Measurements from ENCODE around the gene CHMP1A. TPM values are rescaled to one million over a fixed set of nuclear protein-coding genes. Genes with fewer than 3 reads are reported as not detected.
"Not testable (repeated sequence)": the region's sequence is repeated elsewhere in the genome, so short reads cannot be mapped to it uniquely, and the experiment has no call there.

Gene CHMP1A
- total and polyA plus RNA-seq, 9 donors = 13.2 to 76.8 (median 49.2) TPM

DNA sequence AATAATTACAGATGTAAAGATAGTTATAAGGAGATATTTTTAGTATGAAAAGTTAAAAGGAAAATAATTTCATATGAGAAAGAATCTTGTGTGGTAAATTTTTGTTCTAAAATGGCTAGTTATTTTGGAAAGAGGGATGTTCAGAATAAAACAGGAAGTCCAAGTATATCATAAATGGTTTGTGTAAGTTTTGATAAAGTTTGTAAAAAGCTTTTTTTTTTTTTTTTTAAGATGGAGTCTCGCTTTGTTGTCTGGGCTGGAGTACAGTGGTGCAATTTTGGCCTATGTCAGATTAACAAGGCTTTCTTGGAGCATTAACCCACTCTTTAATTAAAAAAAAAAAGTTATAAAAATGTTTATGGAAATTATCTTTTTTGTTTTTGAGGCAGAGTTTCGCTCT lies 20.8 kb upstream of the CHMP1A start:
- Histone ChIP-seq H3K4me1 (ENCODE audit: insufficient read depth) (no peaks in the 10 kb centered on the region), H3K27me3 (no peaks in the 10 kb centered on the region), H3K27ac (no peak overlapping the region), H3K9me3 (no peaks in the 10 kb centered on the region), H3K36me3 (no peaks in the 10 kb centered on the region), H3K4me3 (no peak overlapping the region)
- TF ChIP-seq EP300 (IDR thresholded peaks at IDR 0.05) = no peak
- TF ChIP-seq, protein P1, sequence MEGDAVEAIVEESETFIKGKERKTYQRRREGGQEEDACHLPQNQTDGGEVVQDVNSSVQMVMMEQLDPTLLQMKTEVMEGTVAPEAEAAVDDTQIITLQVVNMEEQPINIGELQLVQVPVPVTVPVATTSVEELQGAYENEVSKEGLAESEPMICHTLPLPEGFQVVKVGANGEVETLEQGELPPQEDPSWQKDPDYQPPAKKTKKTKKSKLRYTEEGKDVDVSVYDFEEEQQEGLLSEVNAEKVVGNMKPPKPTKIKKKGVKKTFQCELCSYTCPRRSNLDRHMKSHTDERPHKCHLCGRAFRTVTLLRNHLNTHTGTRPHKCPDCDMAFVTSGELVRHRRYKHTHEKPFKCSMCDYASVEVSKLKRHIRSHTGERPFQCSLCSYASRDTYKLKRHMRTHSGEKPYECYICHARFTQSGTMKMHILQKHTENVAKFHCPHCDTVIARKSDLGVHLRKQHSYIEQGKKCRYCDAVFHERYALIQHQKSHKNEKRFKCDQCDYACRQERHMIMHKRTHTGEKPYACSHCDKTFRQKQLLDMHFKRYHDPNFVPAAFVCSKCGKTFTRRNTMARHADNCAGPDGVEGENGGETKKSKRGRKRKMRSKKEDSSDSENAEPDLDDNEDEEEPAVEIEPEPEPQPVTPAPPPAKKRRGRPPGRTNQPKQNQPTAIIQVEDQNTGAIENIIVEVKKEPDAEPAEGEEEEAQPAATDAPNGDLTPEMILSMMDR (IDR thresholded peaks at IDR 0.05) = no peak
- TF ChIP-seq POLR2A (IDR thresholded peaks at IDR 0.05) = no peak
- 92 to 99% (median 95%) methylated on average over 2 of the region's 2 CpGs for WGBS, 3 donors
- DNase-seq = no peak
- intact Hi-C loops (cut with DNase I) = no loop called here

DNA sequence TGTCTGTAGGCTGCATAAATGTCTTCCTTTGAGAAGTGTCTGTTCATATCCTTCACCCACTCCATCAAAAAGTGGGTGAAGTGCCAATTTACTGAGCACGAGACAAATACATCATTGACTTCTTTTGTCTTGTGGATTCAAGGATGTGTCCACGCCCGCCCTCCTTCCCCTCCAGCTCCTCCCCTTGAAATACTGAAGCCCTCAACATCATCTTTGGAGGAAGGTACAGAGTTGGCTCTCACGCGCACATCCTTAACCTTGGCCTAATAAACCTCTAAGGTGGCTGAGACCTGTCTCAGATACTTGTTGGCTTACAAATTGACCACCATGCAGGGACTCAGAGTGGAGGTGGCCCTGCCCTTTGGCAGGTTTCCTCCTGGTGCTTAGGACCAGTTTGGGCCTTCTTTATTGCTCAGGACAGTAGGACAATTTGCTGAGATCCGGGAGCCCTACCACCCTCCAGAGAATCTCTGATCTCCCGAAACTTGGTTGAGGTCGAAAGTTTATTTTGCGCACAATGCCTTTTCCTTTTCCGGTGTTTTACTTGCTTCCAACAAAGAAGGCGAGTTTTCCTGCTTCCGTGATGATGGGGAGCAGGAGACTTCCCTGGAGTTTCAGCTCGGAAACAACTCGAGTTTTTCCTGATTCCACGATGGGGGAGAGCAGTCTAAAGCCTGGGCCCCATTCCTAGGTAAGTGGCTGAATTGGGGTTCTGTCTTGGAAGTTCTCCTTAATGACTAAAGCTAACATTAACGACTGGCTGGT lies 14.9 kb upstream of the CHMP1A start:
- 88 to 92% (median 90%) methylated on average over 16 of the region's 16 CpGs for WGBS, 3 donors
- no peak overlapping the region for H3K27ac ChIP-seq
- H3K4me1 ChIP-seq (ENCODE audit: insufficient read depth) = no peaks in the 10 kb centered on the region

DNA sequence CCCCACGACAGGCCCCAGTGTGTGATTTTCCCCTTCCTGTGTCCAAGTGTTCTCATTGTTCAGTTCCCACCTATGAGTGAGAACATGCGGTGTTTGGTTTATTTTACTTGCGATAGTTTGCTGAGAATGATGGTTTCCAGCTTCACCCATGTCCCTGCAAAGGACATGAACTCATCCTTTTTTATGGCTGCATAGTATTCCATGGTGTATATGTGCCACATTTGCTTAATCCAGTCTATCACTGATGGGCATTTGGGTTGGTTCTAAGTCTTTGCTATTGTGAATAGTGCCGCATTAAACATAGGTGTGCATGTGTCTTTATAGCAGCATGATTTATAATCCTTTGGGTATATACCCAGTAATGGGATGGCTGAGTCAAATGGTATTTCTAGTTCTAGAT lies 14.1 kb upstream of the CHMP1A start:
- H3K4me1 ChIP-seq (ENCODE audit: insufficient read depth); H3K27me3 ChIP-seq; intact Hi-C loops (cut with DNase I); H3K27ac ChIP-seq; H3K4me3 ChIP-seq; H3K36me3 ChIP-seq; H3K9me3 ChIP-seq; DNase-seq: not testable (repeated sequence)
- WGBS, 3 donors = 94 to 97% (median 94%) methylated on average over 4 of the region's 4 CpGs

More for the DNA sequence above, 14.9 kb upstream of the CHMP1A start:
- Histone ChIP-seq H3K9me3 (no peaks in the 10 kb centered on the region), H3K36me3 (no peaks in the 10 kb centered on the region), H3K4me3 (no peak overlapping the region), H3K27me3 (no peaks in the 10 kb centered on the region)
- TF ChIP-seq EP300 (IDR thresholded peaks at IDR 0.05) (no peak), POLR2A (IDR thresholded peaks at IDR 0.05) (no peak)
- TF ChIP-seq, protein P1 (IDR thresholded peaks at IDR 0.05) = no peak
- DNase-seq = no peak
- intact Hi-C loops (cut with DNase I) = no loop called here

GRCh38 chr16:89670496-89671431 lies 13.3 kb upstream of the CHMP1A start:
- TF ChIP-seq POLR2A (IDR thresholded peaks at IDR 0.05) = no peak
- TF ChIP-seq, protein P1 (IDR thresholded peaks at IDR 0.05) = no peak
- H3K4me3 ChIP-seq = no peak overlapping the region
- no peaks in the 10 kb centered on the region for H3K27me3 ChIP-seq
- no peaks in the 10 kb centered on the region for H3K4me1 ChIP-seq (ENCODE audit: insufficient read depth)
- H3K27ac ChIP-seq = no peak overlapping the region
- no peaks in the 10 kb centered on the region for H3K9me3 ChIP-seq
- no peak for DNase-seq
- H3K36me3 ChIP-seq = no peaks in the 10 kb centered on the region
- intact Hi-C loops (cut with DNase I) = no loop called here
- WGBS, 3 donors = 83 to 85% (median 83%) methylated on average over 10 of the region's 10 CpGs

All from ovary (tissue), 9 donors.